ENCODE results near the gene HERPUD2.
A peak's percentile ranks its signal among the peaks of the same experiment; 100 is the strongest.

The HERPUD2 gene

DNA sequence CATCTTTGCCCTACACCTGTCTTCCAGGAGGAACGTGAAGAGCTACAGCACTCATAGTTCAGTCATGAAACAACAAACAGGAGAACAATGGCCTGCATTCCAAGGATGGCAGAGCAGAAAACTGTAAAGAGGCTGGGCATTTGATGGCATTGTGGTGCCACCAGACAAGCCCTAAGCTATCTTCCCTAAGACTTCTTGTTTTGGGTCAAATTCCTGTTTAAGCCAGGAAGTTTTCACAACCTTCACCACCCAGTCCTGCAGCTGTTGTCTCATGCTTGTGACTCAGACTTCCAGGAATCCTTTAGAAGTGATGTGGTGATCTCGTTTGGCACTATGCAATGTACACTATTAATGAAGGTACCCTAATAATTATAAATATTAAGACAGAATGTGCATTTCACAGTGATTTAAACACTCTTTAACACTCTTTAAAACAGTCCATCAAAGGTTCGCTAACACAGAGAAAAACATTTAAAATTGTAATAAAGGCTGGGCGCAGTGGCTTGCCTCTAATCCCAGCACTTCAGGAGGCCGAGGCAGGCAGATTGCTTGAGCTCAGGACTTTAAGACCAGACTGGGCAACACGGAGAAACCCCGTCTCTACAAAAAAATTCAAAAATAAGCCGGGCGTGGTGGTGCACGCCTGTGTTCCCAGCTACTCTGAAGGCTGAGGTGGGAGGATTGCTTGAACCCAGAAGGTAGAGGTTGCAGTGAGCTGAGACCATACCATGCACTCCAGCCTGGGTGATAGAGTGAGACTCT lies 2.7 kb upstream of the HERPUD2 start:
- Histone ChIP-seq H3K27me3 (ENCODE audit: insufficient read depth, low read length, poor library complexity) (no peaks in the 10 kb centered on the region), H2AFZ (ENCODE audit: low read depth, low read length) (no peak overlapping the region), H3K4me2 (ENCODE audit: insufficient read depth, low read length) (no peak overlapping the region), H3K4me1 (ENCODE audit: insufficient read depth, low read length) (peaks cover 33% of the 10 kb centered on the region), H3K79me2 (ENCODE audit: insufficient read depth, low read length) (peaks cover 31% of the 10 kb centered on the region), H3K4me3 (ENCODE audit: low read depth in 1 of 2, low read length in 2 of 2) (no peak overlapping the region), H4K20me1 (ENCODE audit: insufficient read depth, low read length) (no peaks in the 10 kb centered on the region), H3K9ac (ENCODE audit: low read depth, low read length) (no peak overlapping the region), H3K36me3 (ENCODE audit: insufficient read depth, low read length) (no peaks in the 10 kb centered on the region; the same call in 1 of the 2 replicates), H3K9me3 (ENCODE audit: insufficient read depth, low read length, severe bottlenecking) (no peaks in the 10 kb centered on the region), H3K27ac (ENCODE audit: low read length) (no peak overlapping the region)
- no peak for ATAC-seq (ENCODE audit: insufficient read depth, low read depth)
- no peak for DNase-seq
- TF ChIP-seq, protein P1, sequence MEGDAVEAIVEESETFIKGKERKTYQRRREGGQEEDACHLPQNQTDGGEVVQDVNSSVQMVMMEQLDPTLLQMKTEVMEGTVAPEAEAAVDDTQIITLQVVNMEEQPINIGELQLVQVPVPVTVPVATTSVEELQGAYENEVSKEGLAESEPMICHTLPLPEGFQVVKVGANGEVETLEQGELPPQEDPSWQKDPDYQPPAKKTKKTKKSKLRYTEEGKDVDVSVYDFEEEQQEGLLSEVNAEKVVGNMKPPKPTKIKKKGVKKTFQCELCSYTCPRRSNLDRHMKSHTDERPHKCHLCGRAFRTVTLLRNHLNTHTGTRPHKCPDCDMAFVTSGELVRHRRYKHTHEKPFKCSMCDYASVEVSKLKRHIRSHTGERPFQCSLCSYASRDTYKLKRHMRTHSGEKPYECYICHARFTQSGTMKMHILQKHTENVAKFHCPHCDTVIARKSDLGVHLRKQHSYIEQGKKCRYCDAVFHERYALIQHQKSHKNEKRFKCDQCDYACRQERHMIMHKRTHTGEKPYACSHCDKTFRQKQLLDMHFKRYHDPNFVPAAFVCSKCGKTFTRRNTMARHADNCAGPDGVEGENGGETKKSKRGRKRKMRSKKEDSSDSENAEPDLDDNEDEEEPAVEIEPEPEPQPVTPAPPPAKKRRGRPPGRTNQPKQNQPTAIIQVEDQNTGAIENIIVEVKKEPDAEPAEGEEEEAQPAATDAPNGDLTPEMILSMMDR (IDR thresholded peaks at IDR 0.05; ENCODE audit: borderline replicate concordance, extremely low read depth, low read length, poor library complexity, severe bottlenecking): no peak
- TF ChIP-seq EZH2 (IDR thresholded peaks at IDR 0.05; ENCODE audit: borderline replicate concordance, low read depth, low read length, severe bottlenecking): no peak

DNA sequence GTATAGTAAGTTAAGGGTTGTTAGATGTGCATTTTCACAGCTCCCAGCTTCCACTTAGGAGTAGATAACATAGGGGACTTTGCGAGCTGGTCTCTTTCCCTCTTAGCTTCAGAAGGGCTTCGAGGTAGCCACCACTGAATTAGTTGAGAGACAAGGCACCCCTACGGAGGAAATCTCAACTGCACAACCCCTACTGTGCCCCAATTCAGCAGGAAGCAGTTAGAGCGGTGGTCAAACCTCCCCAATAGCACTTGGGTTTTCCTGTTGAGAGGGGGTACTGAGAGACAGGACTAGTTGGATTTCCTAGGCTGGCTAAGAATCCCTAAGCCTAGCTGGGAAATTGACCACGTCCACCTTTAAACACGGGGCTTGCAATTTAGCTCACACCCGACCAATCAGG lies 1.1 kb upstream of the HERPUD2 start:
- no peaks in the 10 kb centered on the region for H3K27me3 ChIP-seq (ENCODE audit: insufficient read depth, low read length, poor library complexity)
- ATAC-seq (ENCODE audit: insufficient read depth, low read depth): no peak
- peaks cover 10% of the 10 kb centered on the region; the same call in 1 of the 2 replicates for H4K20me1 ChIP-seq (ENCODE audit: insufficient read depth, low read length)
- peaks cover 49% of the 10 kb centered on the region for H3K4me1 ChIP-seq (ENCODE audit: insufficient read depth, low read length)
- no peak for DNase-seq
- TF ChIP-seq EZH2 (IDR thresholded peaks at IDR 0.05; ENCODE audit: borderline replicate concordance, low read depth, low read length, severe bottlenecking): no peak
- TF ChIP-seq, protein P1 (IDR thresholded peaks at IDR 0.05; ENCODE audit: borderline replicate concordance, extremely low read depth, low read length, poor library complexity, severe bottlenecking): no peak
- H3K9me3 ChIP-seq (ENCODE audit: insufficient read depth, low read length, severe bottlenecking): no peaks in the 10 kb centered on the region
- H3K79me2 ChIP-seq (ENCODE audit: insufficient read depth, low read length): peaks cover 47% of the 10 kb centered on the region
- H3K36me3 ChIP-seq (ENCODE audit: insufficient read depth, low read length): no peaks in the 10 kb centered on the region; the same call in 1 of the 2 replicates
- H3K9ac ChIP-seq (ENCODE audit: low read depth, low read length): peak overlapping the region; percentile 92
- H3K4me2 ChIP-seq (ENCODE audit: insufficient read depth, low read length): peak overlapping the region; percentile 79
- H2AFZ ChIP-seq (ENCODE audit: low read depth, low read length): peak overlapping the region; percentile 91
- H3K4me3 ChIP-seq (ENCODE audit: low read depth in 1 of 2, low read length in 2 of 2): peak overlapping the region; percentile 77 to 85; a peak in 3 of 4 replicates
- H3K27ac ChIP-seq (ENCODE audit: low read length): no peak overlapping the region

GRCh38 chr7:35695473-35695850 lies 527 bp upstream of the HERPUD2 start:
- peak overlapping the region; percentile 92 for H3K9ac ChIP-seq (ENCODE audit: low read depth, low read length)

More at GRCh38 chr7:35695473-35695850, 527 bp upstream of the HERPUD2 start:
- peak overlapping the region; percentile 86 for H3K27ac ChIP-seq (ENCODE audit: low read length)
- H3K4me2 ChIP-seq (ENCODE audit: insufficient read depth, low read length): peak overlapping the region; percentile 79
- H2AFZ ChIP-seq (ENCODE audit: low read depth, low read length): peak overlapping the region; percentile 91
- H3K4me1 ChIP-seq (ENCODE audit: insufficient read depth, low read length): peaks cover 54% of the 10 kb centered on the region
- no peaks in the 10 kb centered on the region for H3K27me3 ChIP-seq (ENCODE audit: insufficient read depth, low read length, poor library complexity)
- H3K9me3 ChIP-seq (ENCODE audit: insufficient read depth, low read length, severe bottlenecking): no peaks in the 10 kb centered on the region
- peaks cover 52% of the 10 kb centered on the region for H3K79me2 ChIP-seq (ENCODE audit: insufficient read depth, low read length)
- peak overlapping the region; percentile 77 to 85 for H3K4me3 ChIP-seq (ENCODE audit: low read depth in 1 of 2, low read length in 2 of 2)
- peaks cover 10% of the 10 kb centered on the region; the same call in 1 of the 2 replicates for H4K20me1 ChIP-seq (ENCODE audit: insufficient read depth, low read length)
- H3K36me3 ChIP-seq (ENCODE audit: insufficient read depth, low read length): no peaks in the 10 kb centered on the region; the same call in 1 of the 2 replicates
- DNase-seq: peak; percentile 19
- TF ChIP-seq EZH2 (IDR thresholded peaks at IDR 0.05; ENCODE audit: borderline replicate concordance, low read depth, low read length, severe bottlenecking): no peak
- TF ChIP-seq, protein P1 (IDR thresholded peaks at IDR 0.05; ENCODE audit: borderline replicate concordance, extremely low read depth, low read length, poor library complexity, severe bottlenecking): no peak
- peak; percentile 13 for ATAC-seq (ENCODE audit: insufficient read depth, low read depth)
